ENCODE results near the gene CHRNA3. TPM values are rescaled to one million over a fixed set of nuclear protein-coding genes. Genes with fewer than 3 reads are reported as not detected.

The CHRNA3 gene
- total RNA-seq, 1 experiment from 2014 or later: not detected

DNA sequence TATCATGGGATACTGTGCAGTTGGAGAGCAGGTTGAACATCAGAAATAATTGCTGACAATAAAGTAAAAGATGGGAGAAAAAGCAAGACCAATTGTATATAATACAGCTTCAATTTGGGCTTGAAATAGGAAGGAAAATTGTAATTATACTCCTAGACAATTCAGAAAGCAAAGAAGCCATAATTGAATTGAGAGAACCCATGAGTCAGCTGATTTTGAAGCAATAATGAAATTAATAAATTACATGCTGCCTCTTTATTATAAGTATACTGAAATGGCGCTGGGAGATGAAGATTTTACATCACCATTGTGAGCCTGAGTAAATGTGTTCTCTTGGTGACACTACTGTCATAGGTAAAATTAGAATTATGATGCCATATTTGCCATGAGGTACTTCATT, 23.2 kb downstream of the CHRNA3 start:
- Histone ChIP-seq H3K4me3 (replicated peaks in 1 of 2; ENCODE audit: low read depth in 1 of 2, low read length in 2 of 2) (no peak overlapping the region), H4K20me1 (ENCODE audit: insufficient read depth) (no peaks in the 10 kb centered on the region), H3K4me2 (ENCODE audit: low read length) (no peak overlapping the region), H3K79me2 (ENCODE audit: insufficient read depth, low read length) (no peaks in the 10 kb centered on the region), H3K9me2 (ENCODE audit: insufficient read depth) (no peaks in the 10 kb centered on the region), H2AFZ (ENCODE audit: low read depth, low read length, poor library complexity, severe bottlenecking) (no peak overlapping the region), H3K4me1 (ENCODE audit: control insufficient read depth in 1 of 2, insufficient read depth in 2 of 2, low read length in 2 of 2) (no peaks in the 10 kb centered on the region), H3K9me3 (ENCODE audit: control insufficient read depth in 1 of 2, insufficient read depth in 1 of 2, low read depth in 1 of 2, low read length in 2 of 2) (no peaks in the 10 kb centered on the region), H3K27me3 (ENCODE audit: insufficient read depth, low read length) (no peaks in the 10 kb centered on the region), H3K9ac (ENCODE audit: low read length) (no peak overlapping the region), H3K36me3 (ENCODE audit: control insufficient read depth in 1 of 2, insufficient read depth in 2 of 2, low read length in 2 of 2) (no peaks in the 10 kb centered on the region; a peak in 1 of 4 replicates), H3K27ac (ENCODE audit: low read depth, low read length) (no peak overlapping the region)
- ChIA-PET CTCF (no interaction called here), POLR2A (no interaction called here), RAD21 (ENCODE audit: low non-redundant PET in 1 of 2, low total read pairs in 2 of 2, uncharacterized antibody in 2 of 2, unreplicated experiment in 2 of 2) (no interaction called here)
- TF ChIP-seq SP1 (IDR thresholded peaks at IDR 0.05; ENCODE audit: low read depth): no peak
- TF ChIP-seq, protein P1, sequence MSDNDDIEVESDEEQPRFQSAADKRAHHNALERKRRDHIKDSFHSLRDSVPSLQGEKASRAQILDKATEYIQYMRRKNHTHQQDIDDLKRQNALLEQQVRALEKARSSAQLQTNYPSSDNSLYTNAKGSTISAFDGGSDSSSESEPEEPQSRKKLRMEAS (IDR thresholded peaks at IDR 0.05): no peak
- TF ChIP-seq ZNF274 (IDR thresholded peaks at IDR 0.05; ENCODE audit: low read depth, low read length): no peak
- no peak for TF ChIP-seq ELF1 (IDR thresholded peaks at IDR 0.05; ENCODE audit: borderline replicate concordance, low read depth)
- TF ChIP-seq POLR2AphosphoS5 (IDR thresholded peaks at IDR 0.05; ENCODE audit: low read depth, low read length): no peak
- TF ChIP-seq, protein P2, sequence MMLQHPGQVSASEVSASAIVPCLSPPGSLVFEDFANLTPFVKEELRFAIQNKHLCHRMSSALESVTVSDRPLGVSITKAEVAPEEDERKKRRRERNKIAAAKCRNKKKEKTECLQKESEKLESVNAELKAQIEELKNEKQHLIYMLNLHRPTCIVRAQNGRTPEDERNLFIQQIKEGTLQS (IDR thresholded peaks at IDR 0.05): no peak
- TF ChIP-seq, protein P3, sequence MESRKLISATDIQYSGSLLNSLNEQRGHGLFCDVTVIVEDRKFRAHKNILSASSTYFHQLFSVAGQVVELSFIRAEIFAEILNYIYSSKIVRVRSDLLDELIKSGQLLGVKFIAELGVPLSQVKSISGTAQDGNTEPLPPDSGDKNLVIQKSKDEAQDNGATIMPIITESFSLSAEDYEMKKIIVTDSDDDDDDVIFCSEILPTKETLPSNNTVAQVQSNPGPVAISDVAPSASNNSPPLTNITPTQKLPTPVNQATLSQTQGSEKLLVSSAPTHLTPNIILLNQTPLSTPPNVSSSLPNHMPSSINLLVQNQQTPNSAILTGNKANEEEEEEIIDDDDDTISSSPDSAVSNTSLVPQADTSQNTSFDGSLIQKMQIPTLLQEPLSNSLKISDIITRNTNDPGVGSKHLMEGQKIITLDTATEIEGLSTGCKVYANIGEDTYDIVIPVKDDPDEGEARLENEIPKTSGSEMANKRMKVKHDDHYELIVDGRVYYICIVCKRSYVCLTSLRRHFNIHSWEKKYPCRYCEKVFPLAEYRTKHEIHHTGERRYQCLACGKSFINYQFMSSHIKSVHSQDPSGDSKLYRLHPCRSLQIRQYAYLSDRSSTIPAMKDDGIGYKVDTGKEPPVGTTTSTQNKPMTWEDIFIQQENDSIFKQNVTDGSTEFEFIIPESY (IDR thresholded peaks at IDR 0.05; ENCODE audit: extremely low read depth, insufficient replicate concordance, low read length): no peak
- TF ChIP-seq RAD21 (IDR thresholded peaks at IDR 0.05; ENCODE audit: low read depth): no peak
- TF ChIP-seq CEBPB (IDR thresholded peaks at IDR 0.05; ENCODE audit: low read depth): no peak
- no TSS peak for BruUV-seq (replicated peaks)
- DNase-seq (ENCODE audit: low read depth, low spot score) (no peak), ATAC-seq (no peak)
- intact Hi-C loops (cut with micrococcal nuclease): no loop called here

Data from HCT116 (cell line).